ENCODE results near the gene AGBL4. TPM values are rescaled to one million over a fixed set of nuclear protein-coding genes. Genes with fewer than 3 reads are reported as not detected.

The AGBL4 gene
- total RNA-seq, 1 experiment from 2014 or later = 0.33 TPM

GRCh38 chr1:48776393-48777218 lies 1247.1 kb downstream of the AGBL4 start, which contains the start of gene BEND5:
BEND5 (minus strand) TSS chr1:48776891; CDS start chr1:48776831, 60 bp downstream.
- Histone ChIP-seq H3K9me3 (ENCODE audit: low read length) (no peaks in the 10 kb centered on the region), H3K27ac (ENCODE audit: low read length) (no peak within 1 kb of the TSS), H3K9ac (ENCODE audit: low read length) (peak within 1 kb of the TSS; percentile 29; the same call in 1 of the 2 replicates), H3K4me1 (ENCODE audit: insufficient read depth, low read length) (peaks cover 8% of the 10 kb centered on the region; the same call in 1 of the 2 replicates), H3K4me2 (ENCODE audit: low read length) (peak within 1 kb of the TSS; percentile 84), H3K9me2 (replicated peaks; ENCODE audit: low read length) (no peaks in the 10 kb centered on the region), H3K27me3 (ENCODE audit: low read length) (no peaks in the 10 kb centered on the region), H3F3A (ENCODE audit: low read length, unreplicated experiment) (no peaks in the 10 kb centered on the region), H3K79me2 (ENCODE audit: low read length) (no peaks in the 10 kb centered on the region), H3K4me3 (ENCODE audit: low read length) (peak within 1 kb of the TSS; percentile 69), H4K20me1 (ENCODE audit: low read length) (no peaks in the 10 kb centered on the region), H2AFZ (ENCODE audit: low read length) (peak within 1 kb of the TSS; percentile 67), H3K36me3 (ENCODE audit: low read depth, low read length) (no peaks in the 10 kb centered on the region)
- ATAC-seq = peak; percentile 62
- CTCF ChIA-PET = no interaction called here
- POLR2A ChIA-PET (ENCODE audit: unreplicated experiment) = no interaction called here
- TF ChIP-seq CTCF (conservative IDR thresholded peaks at IDR 0.05; ENCODE audit: low read depth, low read length) (no peak), EZH2 (IDR thresholded peaks at IDR 0.05; ENCODE audit: low read length, unreplicated experiment) (no peak), EZH2phosphoT487 (IDR thresholded peaks at IDR 0.05; ENCODE audit: borderline replicate concordance, low read length) (no peak)
- DNase-seq = peak; percentile 18
- intact Hi-C loops (cut with micrococcal nuclease) = no loop called here
- BruUV-seq (replicated peaks) = no TSS peak

GRCh38 chr1:48775831-48776392 lies 1247.8 kb downstream of the AGBL4 start:
- ATAC-seq (no peak), DNase-seq (no peak)
- TF ChIP-seq EZH2 (IDR thresholded peaks at IDR 0.05; ENCODE audit: low read length, unreplicated experiment) (no peak), EZH2phosphoT487 (IDR thresholded peaks at IDR 0.05; ENCODE audit: borderline replicate concordance, low read length) (no peak), CTCF (conservative IDR thresholded peaks at IDR 0.05; ENCODE audit: low read depth, low read length) (no peak)
- Histone ChIP-seq H3K27ac (ENCODE audit: low read length) (no peak overlapping the region), H3K9me2 (replicated peaks; ENCODE audit: low read length) (no peaks in the 10 kb centered on the region), H3K27me3 (ENCODE audit: low read length) (no peaks in the 10 kb centered on the region), H3K9ac (ENCODE audit: low read length) (no peak overlapping the region), H3K79me2 (ENCODE audit: low read length) (no peaks in the 10 kb centered on the region), H3F3A (ENCODE audit: low read length, unreplicated experiment) (no peaks in the 10 kb centered on the region), H3K4me3 (ENCODE audit: low read length) (peak overlapping the region; percentile 69; the same call in 1 of the 2 replicates), H4K20me1 (ENCODE audit: low read length) (no peaks in the 10 kb centered on the region), H3K4me1 (ENCODE audit: insufficient read depth, low read length) (peaks cover 8% of the 10 kb centered on the region; the same call in 1 of the 2 replicates), H3K4me2 (ENCODE audit: low read length) (peak overlapping the region; percentile 84), H3K9me3 (ENCODE audit: low read length) (no peaks in the 10 kb centered on the region), H2AFZ (ENCODE audit: low read length) (0 out of 2 replicates have a peak overlapping the region, but pooled peaks have one; percentile 67), H3K36me3 (ENCODE audit: low read depth, low read length) (no peaks in the 10 kb centered on the region)
- ChIA-PET CTCF (no interaction called here), POLR2A (ENCODE audit: unreplicated experiment) (no interaction called here)
- BruUV-seq (replicated peaks) = TSS peak; percentile 54
- intact Hi-C loops (cut with micrococcal nuclease) = no loop called here
